HepG2 (cell line): ENCODE data around the gene SEPTIN2. TPM values are rescaled to one million over a fixed set of nuclear protein-coding genes. Genes with fewer than 3 reads are reported as not detected.

Experiments used
- ARNT ChIP-seq: fragments of 450-650 bp; IDR thresholded peaks from 2 replicates; pipeline ENCODE4 v1.6.1; 2017
- DMAP1 ChIP-seq: IDR thresholded peaks from 2 replicates; pipeline ENCODE4 v1.6.1; 2016
- DPF2 ChIP-seq: sonication (generic); formaldehyde crosslinking; IDR thresholded peaks from 2 replicates; pipeline ENCODE4 v1.4.0; 2020; ENCODE audit warnings: mild to moderate bottlenecking, low read depth, missing genetic modification reagents, borderline replicate concordance
- ELF1 ChIP-seq: sonication (generic); formaldehyde crosslinking; IDR thresholded peaks from 2 replicates; pipeline ENCODE4 v1.4.0; 2020; ENCODE audit warnings: missing genetic modification reagents
- GLI4 ChIP-seq: sonication (generic); formaldehyde crosslinking; IDR thresholded peaks from 2 replicates; pipeline ENCODE4 v1.5.1; 2020; ENCODE audit warnings: missing genetic modification reagents, mild to moderate bottlenecking, moderate library complexity, borderline replicate concordance
- MED13 ChIP-seq: sonication (generic); formaldehyde crosslinking; IDR thresholded peaks from 2 replicates; pipeline ENCODE4 v1.5.0; 2020; ENCODE audit warnings: missing genetic modification reagents
- NAIF1 ChIP-seq: sonication (generic); formaldehyde crosslinking; IDR thresholded peaks from 2 replicates; pipeline ENCODE4 v1.5.0; 2020; ENCODE audit warnings: mild to moderate bottlenecking, missing genetic modification reagents, borderline replicate concordance
- NFAT5 ChIP-seq: sonication (generic); formaldehyde crosslinking; IDR thresholded peaks from 2 replicates; pipeline ENCODE4 v1.4.0; 2020; ENCODE audit warnings: missing genetic modification reagents
- NKX3-1 ChIP-seq: sonication (generic); formaldehyde crosslinking; IDR thresholded peaks from 2 replicates; pipeline ENCODE4 v1.5.0; 2020; ENCODE audit warnings: missing genetic modification reagents
- NR0B2 ChIP-seq: sonication (generic); formaldehyde crosslinking; IDR thresholded peaks from 2 replicates; pipeline ENCODE4 v1.4.0; 2020; ENCODE audit warnings: mild to moderate bottlenecking, missing genetic modification reagents
- POLR2A ChIP-seq, 2 experiments: IDR thresholded peaks; 2 replicates each; pipeline ENCODE4 v1.6.1; 2011; ENCODE audit warnings: low read depth in 2 of 2, low read length in 2 of 2, mild to moderate bottlenecking in 1 of 2, moderate library complexity in 1 of 2; ENCODE audit not compliant: insufficient read depth in 1 of 2
- RARG ChIP-seq: sonication (generic); formaldehyde crosslinking; IDR thresholded peaks from 2 replicates; pipeline ENCODE4 v1.4.0; 2020; ENCODE audit warnings: low read depth, mild to moderate bottlenecking, missing genetic modification reagents
- SMARCE1 ChIP-seq: fragments of 450-650 bp; IDR thresholded peaks from 2 replicates; pipeline ENCODE4 v1.6.1; 2017; ENCODE audit warnings: borderline replicate concordance
- TGIF2 ChIP-seq: IDR thresholded peaks from 2 replicates; pipeline ENCODE4 v1.6.1; 2016; ENCODE audit warnings: control low read depth, missing compliant biosample characterization
- TMF1 ChIP-seq: sonication (generic); formaldehyde crosslinking; IDR thresholded peaks from 2 replicates; pipeline ENCODE4 v1.8.1; 2022; ENCODE audit warnings: low read depth, missing genetic modification reagents
- ZBTB38 ChIP-seq: sonication (generic); formaldehyde crosslinking; IDR thresholded peaks from 2 replicates; pipeline ENCODE4 v1.5.1; 2020; ENCODE audit warnings: mild to moderate bottlenecking, missing genetic modification reagents
- ZFAT ChIP-seq: sonication (generic); formaldehyde crosslinking; conservative IDR thresholded peaks from 2 replicates; pipeline ENCODE4 v1.8.1; 2023; ENCODE audit warnings: missing genetic modification reagents, inconsistent platforms
- ZFP36L2 ChIP-seq: sonication (generic); formaldehyde crosslinking; IDR thresholded peaks from 2 replicates; pipeline ENCODE4 v1.4.0; 2020; ENCODE audit warnings: missing genetic modification reagents
- ZNF138 ChIP-seq: sonication (generic); formaldehyde crosslinking; IDR thresholded peaks from 2 replicates; pipeline ENCODE4 v1.5.0; 2020; ENCODE audit warnings: mild to moderate bottlenecking, low read depth, missing genetic modification reagents
- ZNF160 ChIP-seq: sonication (generic); formaldehyde crosslinking; IDR thresholded peaks from 2 replicates; pipeline ENCODE4 v1.8.0; 2022; ENCODE audit warnings: mild to moderate bottlenecking, inconsistent platforms, missing genetic modification reagents
- ZNF17 ChIP-seq: sonication (generic); formaldehyde crosslinking; IDR thresholded peaks from 2 replicates; pipeline ENCODE4 v1.5.0; 2020; ENCODE audit warnings: mild to moderate bottlenecking, missing genetic modification reagents
- ZNF292 ChIP-seq: sonication (generic); formaldehyde crosslinking; IDR thresholded peaks from 2 replicates; pipeline ENCODE4 v1.8.1; 2022; ENCODE audit warnings: mild to moderate bottlenecking, low read depth, missing genetic modification reagents, borderline replicate concordance
- ZNF3 ChIP-seq: IDR thresholded peaks from 2 replicates; pipeline ENCODE4 v1.7.0; 2017; ENCODE audit warnings: inconsistent platforms
- ZNF326 ChIP-seq: sonication (generic); formaldehyde crosslinking; IDR thresholded peaks from 2 replicates; pipeline ENCODE4 v1.4.0; 2020; ENCODE audit warnings: missing genetic modification reagents, borderline replicate concordance
- ZNF337 ChIP-seq: sonication (generic); formaldehyde crosslinking; IDR thresholded peaks from 2 replicates; pipeline ENCODE4 v1.5.1; 2020; ENCODE audit warnings: missing genetic modification reagents, low read depth, mild to moderate bottlenecking, borderline replicate concordance
- ZNF383 ChIP-seq: sonication (generic); formaldehyde crosslinking; IDR thresholded peaks from 2 replicates; pipeline ENCODE4 v1.4.0; 2020; ENCODE audit warnings: missing genetic modification reagents, mild to moderate bottlenecking, borderline replicate concordance
- ZNF563 ChIP-seq: sonication (generic); formaldehyde crosslinking; IDR thresholded peaks from 2 replicates; pipeline ENCODE4 v1.8.0; 2022; ENCODE audit warnings: mild to moderate bottlenecking, moderate library complexity, missing genetic modification reagents
- polyA plus RNA-seq, 8 experiments: library from polyadenylated mRNA; depleted of rRNA in 3 of 8; stranded (reverse) in 7 of 8; unstranded in 1 of 8; fragments of >200 nt; fragmentation: Illumina TruSeq in 4 of 8; extraction: Trizol in 4 of 8; gene quantifications; 2 replicates each; pipeline versions ENCODE4 v1.2.1 to v1.2.3, GENCODE V29; 2011 to 2016; ENCODE audit warnings: low read depth in 4 of 8, missing spikeins in 1 of 8, mixed read lengths in 1 of 8; ENCODE audit not compliant: insufficient read depth in 1 of 8
- total RNA-seq, 5 experiments: library from RNA; depleted of rRNA; stranded (reverse); fragments of >200 nt; fragmentation: Illumina TruSeq; extraction: Trizol; gene quantifications; 2 replicates each; pipeline ENCODE4 v1.2.3, GENCODE V29; 2016; ENCODE audit warnings: low read depth in 1 of 5

SEPTIN2 gene
- total and polyA plus RNA-seq, 2 of the 13 experiments (the other 11 are each of a cell fraction or from before 2014, with no cell fraction given), result 493 to 733 TPM

GRCh38 chr2:241315879-241316631, at the start of gene SEPTIN2 (continued):
- no peak for TF ChIP-seq ZNF17 (CRISPR knock-in tag)
- TF ChIP-seq ARNT, result no peak
- peak; percentile 59; the same call in 1 of the 2 replicates for TF ChIP-seq ZNF160 (CRISPR knock-in tag)
- TF ChIP-seq ZNF3 (CRISPR knock-in tag), result no peak
- 0 out of 2 replicates have a peak, but pooled peaks have one; percentile 13 for TF ChIP-seq DPF2 (CRISPR knock-in tag)
- TF ChIP-seq ZNF337 (CRISPR knock-in tag), result peak; percentile 79; the same call in 1 of the 2 replicates
- peak; percentile 46 to 90; a peak in 3 of 4 replicates for TF ChIP-seq POLR2A (IDR thresholded peaks at IDR 0.05; ENCODE audit: insufficient read depth in 1 of 2, low read depth in 2 of 2, low read length in 2 of 2)
- no peak for TF ChIP-seq ELF1 (CRISPR knock-in tag)
- TF ChIP-seq TGIF2 (CRISPR knock-in tag), result peak; percentile 50; the same call in 1 of the 2 replicates
- TF ChIP-seq MED13 (CRISPR knock-in tag), result no peak; the same call in 1 of the 2 replicates
- TF ChIP-seq NR0B2 (CRISPR knock-in tag), result peak; percentile 50
- TF ChIP-seq ZNF326 (CRISPR knock-in tag), result no peak
- 0 out of 2 replicates have a peak, but pooled peaks have one; percentile 42 for TF ChIP-seq NAIF1 (CRISPR knock-in tag)
- no peak for TF ChIP-seq ZNF383 (CRISPR knock-in tag)
- TF ChIP-seq ZNF292 (CRISPR knock-in tag), result no peak
- TF ChIP-seq GLI4 (CRISPR knock-in tag), result peak; percentile 95
- TF ChIP-seq ZBTB38, result peak; percentile 35; the same call in 1 of the 2 replicates
- TF ChIP-seq NKX3-1 (CRISPR knock-in tag), result peak; percentile 93
- TF ChIP-seq RARG, result no peak
- TF ChIP-seq ZFP36L2 (CRISPR knock-in tag), result no peak; the same call in 1 of the 2 replicates
- TF ChIP-seq DMAP1 (CRISPR knock-in tag), result peak; percentile 50; the same call in 1 of the 2 replicates
- no peak; the same call in 1 of the 2 replicates for TF ChIP-seq NFAT5 (CRISPR knock-in tag)
- TF ChIP-seq ZNF563 (CRISPR knock-in tag), result peak; percentile 61; the same call in 1 of the 2 replicates
- TF ChIP-seq TMF1 (CRISPR knock-in tag), result 0 out of 2 replicates have a peak, but pooled peaks have one; percentile 42
- 0 out of 2 replicates have a peak, but pooled peaks have one; percentile 57 for TF ChIP-seq ZNF138 (CRISPR knock-in tag)
- no peak for TF ChIP-seq SMARCE1
- no peak; the same call in 1 of the 2 replicates for TF ChIP-seq ZFAT
